Measurements from ENCODE around the gene TSN. TPM values are rescaled to one million over a fixed set of nuclear protein-coding genes. Genes with fewer than 3 reads are reported as not detected.
A peak's percentile ranks its signal among the peaks of the same experiment; 100 is the strongest.
"Not testable (repeated sequence)": the region's sequence is repeated elsewhere in the genome, so short reads cannot be mapped to it uniquely, and the experiment has no call there.

Gene TSN
- total RNA-seq, 2 donors from 2014 or later, result 71.5 to 79.8 TPM

DNA sequence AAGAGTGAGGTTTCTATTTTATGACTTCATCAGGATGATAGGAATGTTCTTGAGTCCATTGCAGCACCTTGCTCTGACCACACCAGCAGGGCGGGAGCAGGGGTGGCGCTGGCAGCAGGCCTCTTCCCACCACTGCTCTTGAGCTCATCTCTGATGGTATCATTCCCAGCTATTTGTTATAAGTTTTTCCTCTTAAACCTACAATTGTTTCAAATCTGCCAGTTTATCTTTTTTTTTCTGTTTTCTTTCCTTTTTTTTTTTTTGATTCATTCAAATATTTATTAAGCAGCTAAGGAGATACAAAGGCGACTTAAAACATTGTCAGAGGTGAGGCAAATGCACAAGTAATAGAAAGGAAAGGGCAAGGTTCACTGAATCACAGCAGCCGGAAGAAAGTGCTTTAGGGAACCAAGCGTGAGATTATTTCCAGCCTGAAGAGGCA, 47.5 kb upstream of the TSN start:
- Mint-ChIP-seq H3K27ac (no peak overlapping the region), H3K9me3 (no peaks in the 10 kb centered on the region), H3K4me3 (no peak overlapping the region), H3K36me3 (ENCODE audit: low read depth) (no peaks in the 10 kb centered on the region), H3K4me1 (peaks cover 8% of the 10 kb centered on the region), H3K27me3 (ENCODE audit: insufficient read depth) (no peaks in the 10 kb centered on the region)
- Histone ChIP-seq H3K4me3 (ENCODE audit: low read length) (no peak overlapping the region), H3K9ac (ENCODE audit: extremely low read depth, low read length, poor library complexity, severe bottlenecking) (no peak overlapping the region), H3K36me3 (ENCODE audit: control insufficient read depth, insufficient read depth, low read length) (no peaks in the 10 kb centered on the region), H3K27me3 (ENCODE audit: control insufficient read depth, insufficient read depth, low read length, poor library complexity, severe bottlenecking) (no peaks in the 10 kb centered on the region), H3K27ac (ENCODE audit: low read depth, low read length) (no peak overlapping the region), H3K4me1 (ENCODE audit: control insufficient read depth, insufficient read depth, low read length) (no peaks in the 10 kb centered on the region), H3K9me3 (ENCODE audit: control insufficient read depth, low read length) (no peaks in the 10 kb centered on the region)
- DNase-seq, result peak; percentile 55
- TF ChIP-seq, protein P1, sequence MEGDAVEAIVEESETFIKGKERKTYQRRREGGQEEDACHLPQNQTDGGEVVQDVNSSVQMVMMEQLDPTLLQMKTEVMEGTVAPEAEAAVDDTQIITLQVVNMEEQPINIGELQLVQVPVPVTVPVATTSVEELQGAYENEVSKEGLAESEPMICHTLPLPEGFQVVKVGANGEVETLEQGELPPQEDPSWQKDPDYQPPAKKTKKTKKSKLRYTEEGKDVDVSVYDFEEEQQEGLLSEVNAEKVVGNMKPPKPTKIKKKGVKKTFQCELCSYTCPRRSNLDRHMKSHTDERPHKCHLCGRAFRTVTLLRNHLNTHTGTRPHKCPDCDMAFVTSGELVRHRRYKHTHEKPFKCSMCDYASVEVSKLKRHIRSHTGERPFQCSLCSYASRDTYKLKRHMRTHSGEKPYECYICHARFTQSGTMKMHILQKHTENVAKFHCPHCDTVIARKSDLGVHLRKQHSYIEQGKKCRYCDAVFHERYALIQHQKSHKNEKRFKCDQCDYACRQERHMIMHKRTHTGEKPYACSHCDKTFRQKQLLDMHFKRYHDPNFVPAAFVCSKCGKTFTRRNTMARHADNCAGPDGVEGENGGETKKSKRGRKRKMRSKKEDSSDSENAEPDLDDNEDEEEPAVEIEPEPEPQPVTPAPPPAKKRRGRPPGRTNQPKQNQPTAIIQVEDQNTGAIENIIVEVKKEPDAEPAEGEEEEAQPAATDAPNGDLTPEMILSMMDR (conservative IDR thresholded peaks at IDR 0.05), result peak; percentile 19
- WGBS, 2 experiments (ENCODE audit: insufficient coverage in 1 of 2, insufficient read length in 1 of 2), result 84 to 91% methylated on average over 4 to 5 of the region's 5 CpGs

DNA sequence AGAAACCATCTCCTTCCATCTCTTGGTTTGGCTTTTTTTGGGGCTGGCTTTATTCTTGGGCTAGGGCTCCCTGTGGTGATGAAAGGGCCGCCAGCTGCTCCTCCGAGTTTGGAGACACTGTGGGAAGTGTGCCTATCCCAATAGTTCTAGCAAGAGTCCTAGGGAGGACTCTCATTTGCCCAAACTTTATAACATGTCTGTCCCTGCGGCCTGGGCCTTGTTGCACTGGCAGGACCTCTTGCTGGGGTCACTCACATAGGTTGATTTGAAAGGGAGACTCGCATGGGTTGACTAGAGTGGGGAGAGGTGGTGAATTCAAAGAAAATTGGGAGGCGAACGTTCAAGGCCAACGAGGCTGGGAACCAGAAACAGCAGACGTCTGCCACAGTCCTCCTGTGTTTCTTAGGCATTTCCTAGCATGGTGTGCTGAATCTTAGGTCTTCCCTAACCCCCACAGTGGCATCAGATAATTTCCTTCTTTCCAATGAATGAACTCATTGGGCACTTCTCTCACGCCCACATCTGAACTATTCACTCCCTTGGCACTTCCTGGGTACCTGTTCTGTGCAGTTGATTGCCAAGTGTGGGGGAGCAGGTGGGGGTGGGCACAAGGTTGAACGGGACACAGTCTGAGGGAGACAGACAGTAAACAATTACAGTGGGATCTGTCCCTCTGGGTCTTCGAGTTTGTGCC, 45.5 kb upstream of the TSN start:
- 78 to 83% methylated on average over 7 to 11 of the region's 11 CpGs for WGBS, 2 experiments (ENCODE audit: insufficient coverage in 1 of 2, insufficient read length in 1 of 2)
- Histone ChIP-seq H3K36me3 (ENCODE audit: control insufficient read depth, insufficient read depth, low read length) (no peaks in the 10 kb centered on the region), H3K4me1 (ENCODE audit: control insufficient read depth, insufficient read depth, low read length) (no peaks in the 10 kb centered on the region), H3K27ac (ENCODE audit: low read depth, low read length) (no peak overlapping the region), H3K4me3 (ENCODE audit: low read length) (no peak overlapping the region), H3K9me3 (ENCODE audit: control insufficient read depth, low read length) (no peaks in the 10 kb centered on the region), H3K27me3 (ENCODE audit: control insufficient read depth, insufficient read depth, low read length, poor library complexity, severe bottlenecking) (no peaks in the 10 kb centered on the region), H3K9ac (ENCODE audit: extremely low read depth, low read length, poor library complexity, severe bottlenecking) (no peak overlapping the region)
- DNase-seq, result peak; percentile 39
- peaks cover 8% of the 10 kb centered on the region for H3K4me1 Mint-ChIP-seq
- H3K27ac Mint-ChIP-seq, result no peak overlapping the region
- TF ChIP-seq, protein P1 (conservative IDR thresholded peaks at IDR 0.05), result no peak
- H3K27me3 Mint-ChIP-seq (ENCODE audit: insufficient read depth), result no peaks in the 10 kb centered on the region
- H3K36me3 Mint-ChIP-seq (ENCODE audit: low read depth), result no peaks in the 10 kb centered on the region
- no peak overlapping the region for H3K4me3 Mint-ChIP-seq
- no peaks in the 10 kb centered on the region for H3K9me3 Mint-ChIP-seq

DNA sequence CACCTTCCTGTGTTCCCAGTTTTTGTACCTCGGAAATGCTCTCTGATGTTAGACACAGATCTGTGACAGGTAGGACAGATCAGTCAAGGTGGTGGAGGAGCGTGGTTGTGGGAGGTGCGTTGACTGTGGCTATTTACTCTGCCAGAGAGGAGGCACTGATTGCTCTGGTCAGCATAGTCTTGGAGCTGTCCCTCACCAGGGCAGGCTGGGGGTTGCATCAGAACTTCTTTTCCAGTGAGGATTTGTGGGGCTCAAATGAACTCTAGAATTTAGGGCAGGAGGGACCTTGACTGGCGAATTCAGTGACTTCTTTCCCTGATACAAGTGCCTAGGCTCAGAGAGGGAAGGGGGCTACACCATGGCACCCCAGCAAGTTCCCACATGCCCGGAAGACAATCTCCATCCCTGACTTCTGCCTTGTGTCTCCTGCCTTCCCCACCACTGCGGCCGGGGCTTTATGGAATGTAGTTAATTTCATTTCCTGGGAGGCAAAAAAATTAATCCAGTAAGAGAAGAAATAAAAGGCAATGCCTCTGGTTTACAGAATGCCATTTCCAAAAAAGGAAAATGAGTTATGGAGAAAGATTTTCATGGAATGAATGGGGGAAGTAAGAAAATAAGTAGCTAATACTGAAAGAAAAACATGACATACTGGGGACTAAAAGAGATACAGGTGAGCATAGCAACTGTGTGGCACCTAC, 44.8 kb upstream of the TSN start:
- DNase-seq, result no peak
- no peak overlapping the region for H3K27ac Mint-ChIP-seq
- H3K4me3 ChIP-seq (ENCODE audit: low read length), result no peak overlapping the region

DNA sequence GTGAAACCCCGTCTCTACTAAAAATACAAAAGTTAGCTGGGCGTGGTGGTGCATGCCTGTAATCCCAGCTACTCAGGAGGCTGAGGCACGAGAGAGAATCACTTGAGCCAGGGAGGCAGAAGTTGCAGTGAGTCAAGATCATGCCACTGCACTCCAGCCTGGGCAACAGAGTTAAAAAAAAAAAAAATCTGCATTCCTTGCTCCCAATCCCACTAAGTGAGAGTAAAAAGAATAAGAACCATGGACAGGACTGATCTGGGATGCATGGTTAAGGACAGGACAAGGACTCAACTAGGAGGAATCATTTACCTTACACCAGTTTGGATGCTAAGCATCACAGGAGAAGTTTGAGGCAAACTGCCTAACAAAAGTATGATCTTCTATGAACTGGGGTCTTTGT, 44.0 kb upstream of the TSN start:
- H3K27me3 ChIP-seq (ENCODE audit: control insufficient read depth, insufficient read depth, low read length, poor library complexity, severe bottlenecking); H3K9me3 Mint-ChIP-seq; H3K27me3 Mint-ChIP-seq (ENCODE audit: insufficient read depth); H3K36me3 Mint-ChIP-seq (ENCODE audit: low read depth); H3K9me3 ChIP-seq (ENCODE audit: control insufficient read depth, low read length); H3K27ac Mint-ChIP-seq; DNase-seq; H3K4me1 Mint-ChIP-seq; H3K4me3 ChIP-seq (ENCODE audit: low read length); H3K9ac ChIP-seq (ENCODE audit: extremely low read depth, low read length, poor library complexity, severe bottlenecking); H3K4me3 Mint-ChIP-seq; H3K36me3 ChIP-seq (ENCODE audit: control insufficient read depth, insufficient read depth, low read length); H3K4me1 ChIP-seq (ENCODE audit: control insufficient read depth, insufficient read depth, low read length); H3K27ac ChIP-seq (ENCODE audit: low read depth, low read length): not testable (repeated sequence)
- 92 to 96% methylated on average over 2 to 3 of the region's 3 CpGs for WGBS, 2 experiments (ENCODE audit: insufficient coverage in 1 of 2, insufficient read length in 1 of 2)

More for the DNA sequence above, 44.8 kb upstream of the TSN start:
- H3K9me3 Mint-ChIP-seq, result no peaks in the 10 kb centered on the region
- no peaks in the 10 kb centered on the region for H3K27me3 Mint-ChIP-seq (ENCODE audit: insufficient read depth)
- 90 to 92% methylated on average over 6 to 7 of the region's 7 CpGs for WGBS, 2 experiments (ENCODE audit: insufficient coverage in 1 of 2, insufficient read length in 1 of 2)
- H3K4me1 ChIP-seq (ENCODE audit: control insufficient read depth, insufficient read depth, low read length), result no peaks in the 10 kb centered on the region
- no peak overlapping the region for H3K4me3 Mint-ChIP-seq
- no peaks in the 10 kb centered on the region for H3K9me3 ChIP-seq (ENCODE audit: control insufficient read depth, low read length)
- H3K27me3 ChIP-seq (ENCODE audit: control insufficient read depth, insufficient read depth, low read length, poor library complexity, severe bottlenecking), result no peaks in the 10 kb centered on the region
- H3K36me3 Mint-ChIP-seq (ENCODE audit: low read depth), result no peaks in the 10 kb centered on the region
- peaks cover 8% of the 10 kb centered on the region for H3K4me1 Mint-ChIP-seq
- H3K36me3 ChIP-seq (ENCODE audit: control insufficient read depth, insufficient read depth, low read length), result no peaks in the 10 kb centered on the region
- TF ChIP-seq, protein P1 (conservative IDR thresholded peaks at IDR 0.05), result no peak
- no peak overlapping the region for H3K27ac ChIP-seq (ENCODE audit: low read depth, low read length)
- H3K9ac ChIP-seq (ENCODE audit: extremely low read depth, low read length, poor library complexity, severe bottlenecking), result no peak overlapping the region
